GM23338 (cell line): Measurements from ENCODE around the gene SCP2. TPM values are rescaled to one million over a fixed set of nuclear protein-coding genes. Genes with fewer than 3 reads are reported as not detected.

Experiments used
- ATAC-seq: fragments of 200-7000 bp; cut with Tn5 transposase; 3 replicates; pipeline ENCODE4 v1.9.1; 2020
- DNase-seq: peaks from one replicate; pipeline ENCODE4 v3.0.0-alpha.2; 2015; ENCODE audit warnings: low spot score
- H2AFZ ChIP-seq: fragments of 200-600 bp; sonication (generic); 2 replicates; pipeline ENCODE4 v1.8.0; 2016; ENCODE audit warnings: antibody characterized with exemption, mild to moderate bottlenecking, moderate library complexity
- H3F3A ChIP-seq: fragments of 200-600 bp; sonication (generic); replicated peaks from 2 replicates; pipeline ENCODE4 v1.8.0; 2017; ENCODE audit warnings: antibody characterized with exemption, mixed run types, low read depth
- H3K27ac ChIP-seq: fragments of 200-600 bp; sonication (generic); 2 replicates; pipeline ENCODE4 v1.6.1; 2016; ENCODE audit warnings: low read depth
- H3K27me3 ChIP-seq: fragments of 200-600 bp; sonication (generic); 2 replicates; pipeline ENCODE4 v1.8.0; 2016; ENCODE audit warnings: mild to moderate bottlenecking, mixed run types, moderate library complexity; ENCODE audit not compliant: insufficient read depth
- H3K36me3 ChIP-seq: fragments of 200-600 bp; sonication (generic); 2 replicates; pipeline ENCODE4 v1.8.0; 2016; ENCODE audit warnings: mild to moderate bottlenecking; ENCODE audit not compliant: insufficient read depth
- H3K4me1 ChIP-seq: fragments of 200-600 bp; sonication (generic); 2 replicates; pipeline ENCODE4 v1.8.0; 2016; ENCODE audit warnings: mild to moderate bottlenecking, moderate library complexity; ENCODE audit not compliant: insufficient read depth
- H3K4me2 ChIP-seq: fragments of 200-600 bp; sonication (generic); 2 replicates; pipeline ENCODE4 v1.7.1; 2017; ENCODE audit warnings: mixed run types
- H3K4me3 ChIP-seq: fragments of 200-600 bp; sonication (generic); 2 replicates; pipeline ENCODE4 v1.6.1; 2016; ENCODE audit warnings: mixed run types
- H3K79me2 ChIP-seq: fragments of 200-600 bp; sonication (generic); replicated peaks from 2 replicates; pipeline ENCODE4 v1.8.0; 2017; ENCODE audit warnings: mild to moderate bottlenecking; ENCODE audit not compliant: insufficient read depth
- H3K9me2 ChIP-seq: fragments of 200-600 bp; sonication (generic); 2 replicates; pipeline ENCODE4 v1.8.0; 2017; ENCODE audit not compliant: insufficient read depth
- H4K20me1 ChIP-seq: fragments of 200-600 bp; sonication (generic); replicated peaks from 2 replicates; pipeline ENCODE4 v1.8.0; 2017; ENCODE audit warnings: mild to moderate bottlenecking; ENCODE audit not compliant: insufficient read depth
- H3K27ac Mint-ChIP-seq: 2 replicates; pipeline ENCODE4 v1.8.0; 2020; ENCODE audit warnings: inconsistent platforms, mild to moderate bottlenecking, moderate library complexity, mixed read lengths
- H3K27me3 Mint-ChIP-seq: 3 replicates; pipeline ENCODE4 v1.8.0; 2022; ENCODE audit warnings: low read depth, mild to moderate bottlenecking, moderate library complexity, mixed read lengths, inconsistent platforms; ENCODE audit not compliant: insufficient read depth, poor library complexity
- H3K36me3 Mint-ChIP-seq: 3 replicates; pipeline ENCODE4 v1.8.0; 2021; ENCODE audit warnings: low read depth, mild to moderate bottlenecking, inconsistent platforms, moderate library complexity, mixed read lengths
- H3K4me1 Mint-ChIP-seq: 3 replicates; pipeline ENCODE4 v1.8.0; 2020; ENCODE audit warnings: mild to moderate bottlenecking, inconsistent platforms, mixed read lengths
- H3K4me3 Mint-ChIP-seq: 3 replicates; pipeline ENCODE4 v1.8.0; 2021; ENCODE audit warnings: moderate library complexity, mild to moderate bottlenecking, inconsistent platforms, mixed read lengths
- H3K9me3 Mint-ChIP-seq: 3 replicates; pipeline ENCODE4 v1.8.0; 2020; ENCODE audit warnings: moderate library complexity, mild to moderate bottlenecking, inconsistent platforms, mixed read lengths
- CREB1 ChIP-seq: fragments of 250-450 bp; sonication (Bioruptor Pico); IDR thresholded peaks from 2 replicates; pipeline ENCODE4 v1.5.0; 2020; ENCODE audit warnings: low read depth, mild to moderate bottlenecking, moderate library complexity
- CTCF ChIP-seq, 2 experiments: fragments of 200-600 bp in 1 of 2; sonication (generic) in 1 of 2; conservative IDR thresholded peaks; 2 replicates each; pipeline versions ENCODE4 v1.5.1 to v1.6.1; 2016 to 2017; ENCODE audit warnings: antibody characterized with exemption in 2 of 2, low read depth in 2 of 2, mild to moderate bottlenecking in 2 of 2, moderate library complexity in 1 of 2
- EZH2 ChIP-seq: fragments of 200-600 bp; sonication (generic); IDR thresholded peaks from one replicate; pipeline ENCODE4 v1.8.0; 2017; ENCODE audit warnings: antibody characterized with exemption, mild to moderate bottlenecking, low read depth; ENCODE audit not compliant: unreplicated experiment
- EZH2phosphoT487 ChIP-seq: fragments of 200-600 bp; sonication (generic); IDR thresholded peaks from one replicate; pipeline ENCODE4 v1.8.1; 2018; ENCODE audit warnings: antibody characterized with exemption; ENCODE audit not compliant: unreplicated experiment
- JUNB ChIP-seq: IDR thresholded peaks from one replicate; pipeline ENCODE4 v1.6.1; 2016; ENCODE audit warnings: antibody characterized with exemption; ENCODE audit not compliant: unreplicated experiment
- NANOG ChIP-seq: IDR thresholded peaks from 2 replicates; pipeline ENCODE4 v1.6.1; 2016; ENCODE audit warnings: antibody characterized with exemption, borderline replicate concordance
- POLR2AphosphoS5 ChIP-seq: IDR thresholded peaks from 2 replicates; pipeline ENCODE4 v1.6.1; 2016; ENCODE audit warnings: antibody characterized with exemption, low read depth
- REST ChIP-seq: IDR thresholded peaks from one replicate; pipeline ENCODE4 v1.6.1; 2018; ENCODE audit warnings: antibody characterized with exemption; ENCODE audit not compliant: unreplicated experiment
- STAT1 ChIP-seq: IDR thresholded peaks from one replicate; pipeline ENCODE4 v1.6.1; 2016; ENCODE audit warnings: antibody characterized with exemption; ENCODE audit not compliant: unreplicated experiment
- ZNF114 ChIP-seq: fragments of 250-450 bp; sonication (Bioruptor Pico); IDR thresholded peaks from 2 replicates; pipeline ENCODE4 v1.5.0; 2020; ENCODE audit warnings: mild to moderate bottlenecking, moderate library complexity
- polyA plus RNA-seq: library from polyadenylated mRNA; unstranded; fragments of >200 nt; fragmentation: Nextera tagmentation; extraction: Ambion mirVana; gene quantifications from 2 replicates; pipeline ENCODE4 v1.2.1, GENCODE V29; 2016
- total RNA-seq: library from RNA; depleted of rRNA; stranded (reverse); fragments of >200 nt; shearing (Covaris generic); gene quantifications from 2 replicates; pipeline ENCODE4 v1.2.3, GENCODE V29; 2014
- TF ChIP-seq, protein P1 (sequence below): IDR thresholded peaks from 2 replicates; pipeline ENCODE4 v1.6.1; 2016; ENCODE audit warnings: antibody characterized with exemption
- TF ChIP-seq, protein P2 (sequence below): fragments of 250-450 bp; sonication (Bioruptor Pico); IDR thresholded peaks from 2 replicates; pipeline ENCODE4 v1.5.0; 2020; ENCODE audit warnings: mild to moderate bottlenecking, moderate library complexity

SCP2 gene
- total and polyA plus RNA-seq, 2 experiments from 2014 or later, result 66.3 to 116 TPM

DNA sequence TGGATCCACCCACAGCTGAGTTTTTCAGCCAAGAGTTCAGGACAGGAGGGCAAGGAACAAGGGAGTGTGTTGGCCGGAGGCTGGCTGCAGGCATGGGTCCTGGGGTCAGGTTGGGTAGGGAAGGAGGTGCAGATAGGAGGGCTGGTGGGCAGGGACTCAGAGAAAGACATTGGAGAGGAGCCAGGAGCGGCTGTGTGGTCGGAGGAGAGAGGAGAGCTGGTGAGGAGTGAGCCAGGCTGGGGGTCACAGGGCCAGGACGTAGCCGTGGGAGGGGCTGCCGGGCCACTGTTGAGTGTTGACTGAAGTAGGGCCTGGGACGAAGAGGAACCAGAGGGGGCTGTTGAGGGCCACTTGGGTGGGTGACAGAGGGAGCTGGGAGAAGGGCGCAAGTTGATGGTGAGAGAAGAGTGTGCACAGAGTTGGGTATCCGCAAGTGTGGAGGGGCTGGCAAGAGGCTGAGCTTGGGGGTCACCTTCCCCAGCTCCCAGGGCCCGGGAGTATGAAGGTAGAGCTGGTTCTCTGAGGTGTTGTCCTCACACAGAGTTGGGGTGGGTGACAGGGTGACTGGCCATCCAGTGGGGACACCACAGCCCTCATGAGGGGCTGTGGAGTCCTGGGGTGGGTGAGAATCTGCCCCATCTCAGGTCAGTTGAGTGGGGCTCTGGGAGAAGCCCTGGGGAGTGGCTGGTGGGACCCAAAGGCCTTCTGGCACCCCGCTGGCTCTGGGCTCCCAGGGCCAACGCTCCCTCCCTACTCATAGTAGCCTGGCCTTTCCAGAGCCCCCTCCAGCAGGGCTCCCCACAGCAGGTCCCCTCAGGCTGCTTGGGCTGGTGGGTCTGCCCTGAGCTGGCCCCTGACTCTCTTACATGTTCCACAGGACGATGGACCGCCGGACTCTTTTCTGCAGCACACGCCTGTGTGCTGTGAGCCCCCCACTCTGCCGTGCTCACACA, 156.8 kb downstream of the SCP2 start:
- Histone ChIP-seq H3K27me3 (no peaks in the 10 kb centered on the region), H3K4me1 (no peaks in the 10 kb centered on the region), H3K9me2 (no peaks in the 10 kb centered on the region), H3K4me2 (no peak overlapping the region), H3K4me3 (no peak overlapping the region), H3K36me3 (no peaks in the 10 kb centered on the region), H3K27ac (no peak overlapping the region), H3K79me2 (no peaks in the 10 kb centered on the region), H2AFZ (no peak overlapping the region), H3F3A (no peaks in the 10 kb centered on the region; the same call in 1 of the 2 replicates), H4K20me1 (no peaks in the 10 kb centered on the region)
- DNase-seq (no peak), ATAC-seq (no peak)
- no peak overlapping the region for H3K27ac Mint-ChIP-seq
- TF ChIP-seq STAT1 (no peak), NANOG (no peak), CREB1 (CRISPR knock-in tag) (no peak), REST (no peak), JUNB (no peak), EZH2phosphoT487 (no peak), ZNF114 (CRISPR knock-in tag) (no peak), POLR2AphosphoS5 (no peak), EZH2 (no peak), CTCF (conservative IDR thresholded peaks at IDR 0.05; ENCODE audit: low read depth in 2 of 2) (no peak)
- TF ChIP-seq, protein P1, sequence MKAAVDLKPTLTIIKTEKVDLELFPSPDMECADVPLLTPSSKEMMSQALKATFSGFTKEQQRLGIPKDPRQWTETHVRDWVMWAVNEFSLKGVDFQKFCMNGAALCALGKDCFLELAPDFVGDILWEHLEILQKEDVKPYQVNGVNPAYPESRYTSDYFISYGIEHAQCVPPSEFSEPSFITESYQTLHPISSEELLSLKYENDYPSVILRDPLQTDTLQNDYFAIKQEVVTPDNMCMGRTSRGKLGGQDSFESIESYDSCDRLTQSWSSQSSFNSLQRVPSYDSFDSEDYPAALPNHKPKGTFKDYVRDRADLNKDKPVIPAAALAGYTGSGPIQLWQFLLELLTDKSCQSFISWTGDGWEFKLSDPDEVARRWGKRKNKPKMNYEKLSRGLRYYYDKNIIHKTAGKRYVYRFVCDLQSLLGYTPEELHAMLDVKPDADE, result no peak
- TF ChIP-seq, protein P2, sequence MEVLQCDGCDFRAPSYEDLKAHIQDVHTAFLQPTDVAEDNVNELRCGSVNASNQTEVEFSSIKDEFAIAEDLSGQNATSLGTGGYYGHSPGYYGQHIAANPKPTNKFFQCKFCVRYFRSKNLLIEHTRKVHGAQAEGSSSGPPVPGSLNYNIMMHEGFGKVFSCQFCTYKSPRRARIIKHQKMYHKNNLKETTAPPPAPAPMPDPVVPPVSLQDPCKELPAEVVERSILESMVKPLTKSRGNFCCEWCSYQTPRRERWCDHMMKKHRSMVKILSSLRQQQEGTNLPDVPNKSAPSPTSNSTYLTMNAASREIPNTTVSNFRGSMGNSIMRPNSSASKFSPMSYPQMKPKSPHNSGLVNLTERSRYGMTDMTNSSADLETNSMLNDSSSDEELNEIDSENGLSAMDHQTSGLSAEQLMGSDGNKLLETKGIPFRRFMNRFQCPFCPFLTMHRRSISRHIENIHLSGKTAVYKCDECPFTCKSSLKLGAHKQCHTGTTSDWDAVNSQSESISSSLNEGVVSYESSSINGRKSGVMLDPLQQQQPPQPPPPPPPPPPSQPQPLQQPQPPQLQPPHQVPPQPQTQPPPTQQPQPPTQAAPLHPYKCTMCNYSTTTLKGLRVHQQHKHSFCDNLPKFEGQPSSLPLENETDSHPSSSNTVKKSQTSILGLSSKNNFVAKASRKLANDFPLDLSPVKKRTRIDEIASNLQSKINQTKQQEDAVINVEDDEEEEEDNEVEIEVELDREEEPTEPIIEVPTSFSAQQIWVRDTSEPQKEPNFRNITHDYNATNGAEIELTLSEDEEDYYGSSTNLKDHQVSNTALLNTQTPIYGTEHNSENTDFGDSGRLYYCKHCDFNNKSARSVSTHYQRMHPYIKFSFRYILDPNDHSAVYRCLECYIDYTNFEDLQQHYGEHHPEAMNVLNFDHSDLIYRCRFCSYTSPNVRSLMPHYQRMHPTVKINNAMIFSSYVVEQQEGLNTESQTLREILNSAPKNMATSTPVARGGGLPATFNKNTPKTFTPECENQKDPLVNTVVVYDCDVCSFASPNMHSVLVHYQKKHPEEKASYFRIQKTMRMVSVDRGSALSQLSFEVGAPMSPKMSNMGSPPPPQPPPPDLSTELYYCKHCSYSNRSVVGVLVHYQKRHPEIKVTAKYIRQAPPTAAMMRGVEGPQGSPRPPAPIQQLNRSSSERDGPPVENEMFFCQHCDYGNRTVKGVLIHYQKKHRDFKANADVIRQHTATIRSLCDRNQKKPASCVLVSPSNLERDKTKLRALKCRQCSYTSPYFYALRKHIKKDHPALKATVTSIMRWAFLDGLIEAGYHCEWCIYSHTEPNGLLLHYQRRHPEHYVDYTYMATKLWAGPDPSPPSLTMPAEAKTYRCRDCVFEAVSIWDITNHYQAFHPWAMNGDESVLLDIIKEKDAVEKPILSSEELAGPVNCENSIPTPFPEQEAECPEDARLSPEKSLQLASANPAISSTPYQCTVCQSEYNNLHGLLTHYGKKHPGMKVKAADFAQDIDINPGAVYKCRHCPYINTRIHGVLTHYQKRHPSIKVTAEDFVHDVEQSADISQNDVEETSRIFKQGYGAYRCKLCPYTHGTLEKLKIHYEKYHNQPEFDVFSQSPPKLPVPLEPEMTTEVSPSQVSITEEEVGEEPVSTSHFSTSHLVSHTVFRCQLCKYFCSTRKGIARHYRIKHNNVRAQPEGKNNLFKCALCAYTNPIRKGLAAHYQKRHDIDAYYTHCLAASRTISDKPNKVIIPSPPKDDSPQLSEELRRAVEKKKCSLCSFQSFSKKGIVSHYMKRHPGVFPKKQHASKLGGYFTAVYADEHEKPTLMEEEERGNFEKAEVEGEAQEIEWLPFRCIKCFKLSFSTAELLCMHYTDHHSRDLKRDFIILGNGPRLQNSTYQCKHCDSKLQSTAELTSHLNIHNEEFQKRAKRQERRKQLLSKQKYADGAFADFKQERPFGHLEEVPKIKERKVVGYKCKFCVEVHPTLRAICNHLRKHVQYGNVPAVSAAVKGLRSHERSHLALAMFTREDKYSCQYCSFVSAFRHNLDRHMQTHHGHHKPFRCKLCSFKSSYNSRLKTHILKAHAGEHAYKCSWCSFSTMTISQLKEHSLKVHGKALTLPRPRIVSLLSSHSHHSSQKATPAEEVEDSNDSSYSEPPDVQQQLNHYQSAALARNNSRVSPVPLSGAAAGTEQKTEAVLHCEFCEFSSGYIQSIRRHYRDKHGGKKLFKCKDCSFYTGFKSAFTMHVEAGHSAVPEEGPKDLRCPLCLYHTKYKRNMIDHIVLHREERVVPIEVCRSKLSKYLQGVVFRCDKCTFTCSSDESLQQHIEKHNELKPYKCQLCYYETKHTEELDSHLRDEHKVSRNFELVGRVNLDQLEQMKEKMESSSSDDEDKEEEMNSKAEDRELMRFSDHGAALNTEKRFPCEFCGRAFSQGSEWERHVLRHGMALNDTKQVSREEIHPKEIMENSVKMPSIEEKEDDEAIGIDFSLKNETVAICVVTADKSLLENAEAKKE (CRISPR knock-in tag), result no peak
- peaks cover 22% of the 10 kb centered on the region for H3K4me1 Mint-ChIP-seq
- H3K27me3 Mint-ChIP-seq, result peaks cover 30% of the 10 kb centered on the region
- no peaks in the 10 kb centered on the region for H3K9me3 Mint-ChIP-seq
- H3K4me3 Mint-ChIP-seq, result no peak overlapping the region
- no peaks in the 10 kb centered on the region for H3K36me3 Mint-ChIP-seq
